CD14-positive monocyte (primary cell): ENCODE data around the gene ZNF584. TPM values are rescaled to one million over a fixed set of nuclear protein-coding genes. Genes with fewer than 3 reads are reported as not detected.

Experiments
- DNase-seq, 3 donors: peaks; one replicate each; pipeline ENCODE4 v3.0.0-alpha.2; 2011 to 2022
- H2AFZ ChIP-seq: 2 replicates; pipeline ENCODE4 v1.6.0; 2012; ENCODE audit warnings: mild to moderate bottlenecking, low read depth, low read length, inconsistent platforms; ENCODE audit not compliant: insufficient read depth, poor library complexity, severe bottlenecking
- H3K27ac ChIP-seq, 2 donors: 1 replicate in 1 of 2; 2 replicates in 1 of 2; pipeline ENCODE4 v1.5.1; 2012 to 2013; ENCODE audit warnings: low read length in 2 of 2, control low read depth in 1 of 2, inconsistent platforms in 1 of 2, low read depth in 1 of 2, mild to moderate bottlenecking in 1 of 2
- H3K27me3 ChIP-seq, 2 donors: one replicate each; pipeline versions ENCODE4 v1.6.0 to v1.6.1; 2011 to 2013; ENCODE audit warnings: low read length in 2 of 2; ENCODE audit not compliant: control insufficient read depth in 2 of 2, insufficient read depth in 2 of 2
- H3K36me3 ChIP-seq, 2 donors: replicated peaks in 1 of 2; 1 replicate in 1 of 2; 2 replicates in 1 of 2; pipeline versions ENCODE4 v1.5.1 to v1.6.1; 2012 to 2013; ENCODE audit warnings: low read length in 2 of 2, control low read depth in 1 of 2, inconsistent platforms in 1 of 2, mild to moderate bottlenecking in 1 of 2; ENCODE audit not compliant: insufficient read depth in 2 of 2, control insufficient read depth in 1 of 2
- H3K4me1 ChIP-seq, 2 donors: 1 replicate in 1 of 2; 2 replicates in 1 of 2; pipeline versions ENCODE4 v1.5.1 to v1.6.1; 2012 to 2013; ENCODE audit warnings: low read length in 2 of 2, control low read depth in 1 of 2, inconsistent platforms in 1 of 2, mild to moderate bottlenecking in 1 of 2, moderate library complexity in 1 of 2; ENCODE audit not compliant: insufficient read depth in 2 of 2, control insufficient read depth in 1 of 2
- H3K4me2 ChIP-seq: replicated peaks from 2 replicates; pipeline ENCODE3; 2012; ENCODE audit warnings: low read length, moderate library complexity, mild to moderate bottlenecking; ENCODE audit not compliant: poor library complexity, severe bottlenecking; ENCODE audit errors: extremely low read depth
- H3K4me3 ChIP-seq, 3 experiments: fragments of 200-600 bp in 1 of 3; sonication (generic) in 1 of 3; replicated peaks in 1 of 3; 1 replicate in 2 of 3; 2 replicates in 1 of 3; pipeline ENCODE4 v1.5.1; 2011 to 2013; ENCODE audit warnings: low read length in 3 of 3, mild to moderate bottlenecking in 3 of 3, control low read depth in 2 of 3, low read depth in 2 of 3, inconsistent platforms in 1 of 3, moderate library complexity in 1 of 3
- H3K79me2 ChIP-seq: 2 replicates; pipeline ENCODE4 v1.6.0; 2012; ENCODE audit warnings: mild to moderate bottlenecking, control low read depth, inconsistent platforms, low read length, moderate library complexity; ENCODE audit not compliant: insufficient read depth
- H3K9ac ChIP-seq: 2 replicates; pipeline ENCODE4 v1.6.0; 2017; ENCODE audit warnings: low read length, mild to moderate bottlenecking; ENCODE audit not compliant: insufficient read depth, poor library complexity, severe bottlenecking
- H3K9me3 ChIP-seq, 2 donors: replicated peaks in 1 of 2; 1 replicate in 1 of 2; 2 replicates in 1 of 2; pipeline versions ENCODE4 v1.5.1 to v1.6.1; 2012 to 2013; ENCODE audit warnings: low read length in 2 of 2, control low read depth in 1 of 2; ENCODE audit not compliant: control insufficient read depth in 1 of 2, insufficient read depth in 1 of 2
- H4K20me1 ChIP-seq: 2 replicates; pipeline ENCODE4 v1.6.0; 2012; ENCODE audit warnings: mild to moderate bottlenecking, low read length, control low read depth, moderate library complexity; ENCODE audit not compliant: insufficient read depth
- H3K27ac Mint-ChIP-seq, 7 donors: one replicate each; pipeline ENCODE4 v1.8.0; 2020; ENCODE audit warnings: mild to moderate bottlenecking in 7 of 7, mixed read lengths in 7 of 7, moderate library complexity in 6 of 7, inconsistent platforms in 2 of 7
- H3K27me3 Mint-ChIP-seq, 3 donors: one replicate each; pipeline ENCODE4 v1.8.0; 2021 to 2022; ENCODE audit warnings: low read depth in 3 of 3, mild to moderate bottlenecking in 3 of 3, mixed read lengths in 3 of 3, moderate library complexity in 3 of 3, inconsistent platforms in 1 of 3
- H3K36me3 Mint-ChIP-seq, 2 donors: one replicate each; pipeline ENCODE4 v1.8.0; 2020; ENCODE audit warnings: mixed read lengths in 2 of 2, inconsistent platforms in 1 of 2, mild to moderate bottlenecking in 1 of 2
- H3K4me1 Mint-ChIP-seq: one replicate; pipeline ENCODE4 v1.8.0; 2020; ENCODE audit warnings: mild to moderate bottlenecking, mixed read lengths
- H3K4me3 Mint-ChIP-seq, 2 donors: one replicate each; pipeline ENCODE4 v1.8.0; 2020; ENCODE audit warnings: mild to moderate bottlenecking in 2 of 2, mixed read lengths in 2 of 2, moderate library complexity in 1 of 2
- H3K9me3 Mint-ChIP-seq, 7 donors: one replicate each; pipeline ENCODE4 v1.8.0; 2020 to 2022; ENCODE audit warnings: mixed read lengths in 7 of 7, mild to moderate bottlenecking in 6 of 7, moderate library complexity in 6 of 7, inconsistent platforms in 2 of 7
- WGBS: methylation state at CpG from one replicate; pipeline ENCODE4 v1.1.5; 2013; ENCODE audit warnings: missing lambda C conversion rate; ENCODE audit not compliant: insufficient coverage; 5-methylcytosine and 5-hydroxymethylcytosine counted together
- intact Hi-C, 2 donors: fragments of 100-400 bp; cut with micrococcal nuclease; formaldehyde crosslinking; loops; one replicate each; pipeline versions ENCODE4 v1.15.0 to v1.15.1; 2023
- polyA plus RNA-seq, 3 donors: library from polyadenylated mRNA; depleted of rRNA in 1 of 3; unstranded in 2 of 3; stranded (reverse) in 1 of 3; fragments of 300-500 nt in 2 of 3; fragments of >200 nt in 1 of 3; fragmentation: Illumina TruSeq in 2 of 3; gene quantifications; 1 replicate in 2 of 3; 2 replicates in 1 of 3; pipeline ENCODE4 v1.2.3, GENCODE V29; 2012 to 2021
- TF ChIP-seq, protein P1 (sequence below): fragments of 200-600 bp; IDR thresholded peaks from one replicate; pipeline ENCODE4 v1.8.0; 2022; ENCODE audit warnings: antibody characterized with exemption, mild to moderate bottlenecking

The ZNF584 gene
- polyA plus RNA-seq, 3 donors: 1.2 to 3.1 (median 1.7) TPM

DNA sequence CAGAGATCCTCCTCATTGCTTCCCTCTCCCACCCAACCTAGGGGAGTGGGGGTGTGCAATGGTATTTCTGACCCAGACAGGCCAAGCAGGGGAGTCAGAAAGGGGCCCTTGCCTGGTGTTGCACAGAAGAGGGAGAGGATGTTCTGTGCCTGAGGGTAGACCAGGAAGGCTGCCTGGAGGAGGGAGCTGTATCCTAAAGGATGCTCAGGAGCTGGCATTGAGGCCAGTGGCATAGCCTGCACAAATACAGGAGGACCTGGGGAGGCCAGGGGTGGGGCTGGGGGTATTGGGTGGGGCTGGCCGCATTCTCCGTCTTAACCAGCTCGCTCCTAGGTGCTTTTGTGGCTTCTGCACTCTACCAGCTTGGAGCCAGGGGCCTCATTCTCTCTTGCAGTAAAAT lies 8.5 kb upstream of the ZNF584 start:
- H3K4me3 Mint-ChIP-seq: no peak overlapping the region
- H3K27me3 ChIP-seq: peaks cover 5 to 30% of the 10 kb centered on the region in 2 donors
- H4K20me1 ChIP-seq: no peaks in the 10 kb centered on the region
- no peaks in the 10 kb centered on the region for H3K79me2 ChIP-seq
- intact Hi-C loops: loop anchor here in 1 of 2 donors (2.0 kb wide), 1 partner anchor 41 kb away; the partner anchor contains the start of gene ZNF132
- peak overlapping the region; percentile 52 for H2AFZ ChIP-seq
- H3K4me1 ChIP-seq: peaks cover 14 to 18% of the 10 kb centered on the region in 2 donors
- no peak overlapping the region for H3K4me2 ChIP-seq
- H3K4me1 Mint-ChIP-seq: peaks cover 16% of the 10 kb centered on the region
- peaks cover 4 to 6% of the 10 kb centered on the region in 2 donors for H3K36me3 Mint-ChIP-seq
- no peak overlapping the region for H3K27ac ChIP-seq
- H3K9me3 ChIP-seq: no peaks in the 10 kb centered on the region
- no peak overlapping the region for H3K27ac Mint-ChIP-seq
- H3K9me3 Mint-ChIP-seq: peaks cover 0 to 11% (median 0%) of the 10 kb centered on the region in 7 donors
- TF ChIP-seq, protein P1, sequence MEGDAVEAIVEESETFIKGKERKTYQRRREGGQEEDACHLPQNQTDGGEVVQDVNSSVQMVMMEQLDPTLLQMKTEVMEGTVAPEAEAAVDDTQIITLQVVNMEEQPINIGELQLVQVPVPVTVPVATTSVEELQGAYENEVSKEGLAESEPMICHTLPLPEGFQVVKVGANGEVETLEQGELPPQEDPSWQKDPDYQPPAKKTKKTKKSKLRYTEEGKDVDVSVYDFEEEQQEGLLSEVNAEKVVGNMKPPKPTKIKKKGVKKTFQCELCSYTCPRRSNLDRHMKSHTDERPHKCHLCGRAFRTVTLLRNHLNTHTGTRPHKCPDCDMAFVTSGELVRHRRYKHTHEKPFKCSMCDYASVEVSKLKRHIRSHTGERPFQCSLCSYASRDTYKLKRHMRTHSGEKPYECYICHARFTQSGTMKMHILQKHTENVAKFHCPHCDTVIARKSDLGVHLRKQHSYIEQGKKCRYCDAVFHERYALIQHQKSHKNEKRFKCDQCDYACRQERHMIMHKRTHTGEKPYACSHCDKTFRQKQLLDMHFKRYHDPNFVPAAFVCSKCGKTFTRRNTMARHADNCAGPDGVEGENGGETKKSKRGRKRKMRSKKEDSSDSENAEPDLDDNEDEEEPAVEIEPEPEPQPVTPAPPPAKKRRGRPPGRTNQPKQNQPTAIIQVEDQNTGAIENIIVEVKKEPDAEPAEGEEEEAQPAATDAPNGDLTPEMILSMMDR: no peak
- no peak for DNase-seq
- H3K36me3 ChIP-seq: peaks cover 3 to 4% of the 10 kb centered on the region in 2 donors
- H3K4me3 ChIP-seq: no peak overlapping the region
- H3K9ac ChIP-seq: no peak overlapping the region
- WGBS: 100% methylated on average over 3 of the region's 3 CpGs
- peaks cover 26 to 37% (median 37%) of the 10 kb centered on the region in 3 donors for H3K27me3 Mint-ChIP-seq

DNA sequence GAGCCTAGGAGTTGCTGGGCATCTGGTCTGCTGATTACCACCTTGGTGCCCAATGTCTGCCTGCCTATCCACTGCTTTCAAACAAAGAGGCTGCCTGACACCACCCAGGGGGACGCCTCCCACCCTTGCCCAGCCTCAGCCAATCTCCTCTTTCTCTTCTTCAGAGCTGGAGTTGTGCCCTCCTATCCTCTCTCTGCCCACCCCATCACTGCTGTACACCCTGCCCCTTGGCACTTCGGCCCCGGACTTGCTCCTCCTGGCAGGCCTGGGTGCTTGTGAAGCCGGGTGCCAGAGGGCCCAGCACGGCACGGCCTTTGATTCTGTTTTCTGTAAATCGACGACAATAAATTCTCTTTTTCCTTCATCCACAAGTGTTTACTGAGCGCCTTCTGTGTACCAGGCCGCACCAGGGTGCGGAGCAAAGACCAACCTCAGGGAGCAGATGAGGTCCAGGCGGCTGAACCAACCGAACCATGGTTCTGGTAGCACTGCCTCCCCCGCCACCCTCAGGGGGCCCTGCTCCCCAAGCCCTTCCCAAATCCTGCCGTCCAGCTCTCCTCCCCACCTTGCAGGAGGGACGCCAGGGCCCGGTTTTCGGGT lies 8.0 kb upstream of the ZNF584 start:
- Histone ChIP-seq H4K20me1 (no peaks in the 10 kb centered on the region), H3K9me3 (no peaks in the 10 kb centered on the region), H3K79me2 (no peaks in the 10 kb centered on the region), H2AFZ (peak overlapping the region; percentile 52), H3K4me1 (peaks cover 14 to 18% of the 10 kb centered on the region in 2 donors), H3K36me3 (no peaks in the 10 kb centered on the region), H3K27ac (no peak overlapping the region), H3K27me3 (peaks cover 5 to 25% of the 10 kb centered on the region in 2 donors), H3K4me3 (peak overlapping the region in 2 of 3 experiments; percentile 35 to 72), H3K4me2 (peak overlapping the region; percentile 69), H3K9ac (no peak overlapping the region)
- peaks cover 15% of the 10 kb centered on the region for H3K4me1 Mint-ChIP-seq
- peaks cover 0 to 11% (median 0%) of the 10 kb centered on the region in 7 donors for H3K9me3 Mint-ChIP-seq
- TF ChIP-seq, protein P1: no peak
- peaks cover 24 to 32% (median 32%) of the 10 kb centered on the region in 3 donors for H3K27me3 Mint-ChIP-seq
- H3K27ac Mint-ChIP-seq: peak overlapping the region in 3 of 7 donors; percentile 66 to 78 (median 66)
- peak overlapping the region; percentile 66 to 76 for H3K4me3 Mint-ChIP-seq
- H3K36me3 Mint-ChIP-seq: peaks cover 0 to 2% of the 10 kb centered on the region in 2 donors
- DNase-seq: no peak
- intact Hi-C loops: loop anchor here in 1 of 2 donors (2.0 kb wide), 1 partner anchor 40 kb away; the partner anchor contains the start of gene ZNF132
- 68% methylated on average over 16 of the region's 18 CpGs for WGBS
